Choroid plexus epithelial cell (primary cell): Measurements from ENCODE around the gene VAT1.
A peak's percentile ranks its signal among the peaks of the same experiment; 100 is the strongest.
"Not testable (repeated sequence)": the region's sequence is repeated elsewhere in the genome, so short reads cannot be mapped to it uniquely, and the experiment has no call there.

Source experiments
- DNase-seq: peaks from one replicate; pipeline ENCODE4 v3.0.0-alpha.2; 2010; ENCODE audit warnings: low read depth
- H3K4me3 ChIP-seq: 2 replicates; pipeline ENCODE4 v1.5.1; 2011; ENCODE audit warnings: low read depth, mild to moderate bottlenecking, control low read depth, low read length, moderate library complexity
- TF ChIP-seq, protein P1 (sequence below): conservative IDR thresholded peaks from 2 replicates; pipeline ENCODE4 v1.5.1; 2011; ENCODE audit warnings: low read depth, mild to moderate bottlenecking, control low read depth, inconsistent platforms, low read length, moderate library complexity

VAT1 gene

DNA sequence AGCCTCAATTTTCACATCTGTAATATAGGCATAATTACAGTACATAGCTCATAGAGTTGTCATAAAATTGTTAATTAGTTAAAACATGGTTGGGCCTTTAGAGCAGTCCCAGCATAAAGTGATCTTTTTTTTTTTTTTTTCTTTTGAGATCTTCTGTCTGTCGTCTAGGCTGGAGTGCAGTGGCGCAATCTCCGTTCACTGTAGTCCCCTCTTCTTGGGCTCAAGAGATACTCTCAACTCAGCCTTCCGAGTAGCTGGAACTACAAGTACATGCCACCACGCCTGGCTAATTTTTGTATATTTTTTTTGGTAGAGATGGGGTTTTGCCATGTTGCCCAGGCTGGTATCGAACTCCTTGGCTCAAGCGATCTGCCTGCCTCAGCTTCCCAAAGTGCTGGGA is 33.9 kb upstream of the VAT1 start:
- no peak overlapping the region for H3K4me3 ChIP-seq
- DNase-seq, result no peak
- TF ChIP-seq, protein P1, sequence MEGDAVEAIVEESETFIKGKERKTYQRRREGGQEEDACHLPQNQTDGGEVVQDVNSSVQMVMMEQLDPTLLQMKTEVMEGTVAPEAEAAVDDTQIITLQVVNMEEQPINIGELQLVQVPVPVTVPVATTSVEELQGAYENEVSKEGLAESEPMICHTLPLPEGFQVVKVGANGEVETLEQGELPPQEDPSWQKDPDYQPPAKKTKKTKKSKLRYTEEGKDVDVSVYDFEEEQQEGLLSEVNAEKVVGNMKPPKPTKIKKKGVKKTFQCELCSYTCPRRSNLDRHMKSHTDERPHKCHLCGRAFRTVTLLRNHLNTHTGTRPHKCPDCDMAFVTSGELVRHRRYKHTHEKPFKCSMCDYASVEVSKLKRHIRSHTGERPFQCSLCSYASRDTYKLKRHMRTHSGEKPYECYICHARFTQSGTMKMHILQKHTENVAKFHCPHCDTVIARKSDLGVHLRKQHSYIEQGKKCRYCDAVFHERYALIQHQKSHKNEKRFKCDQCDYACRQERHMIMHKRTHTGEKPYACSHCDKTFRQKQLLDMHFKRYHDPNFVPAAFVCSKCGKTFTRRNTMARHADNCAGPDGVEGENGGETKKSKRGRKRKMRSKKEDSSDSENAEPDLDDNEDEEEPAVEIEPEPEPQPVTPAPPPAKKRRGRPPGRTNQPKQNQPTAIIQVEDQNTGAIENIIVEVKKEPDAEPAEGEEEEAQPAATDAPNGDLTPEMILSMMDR, result no peak

DNA sequence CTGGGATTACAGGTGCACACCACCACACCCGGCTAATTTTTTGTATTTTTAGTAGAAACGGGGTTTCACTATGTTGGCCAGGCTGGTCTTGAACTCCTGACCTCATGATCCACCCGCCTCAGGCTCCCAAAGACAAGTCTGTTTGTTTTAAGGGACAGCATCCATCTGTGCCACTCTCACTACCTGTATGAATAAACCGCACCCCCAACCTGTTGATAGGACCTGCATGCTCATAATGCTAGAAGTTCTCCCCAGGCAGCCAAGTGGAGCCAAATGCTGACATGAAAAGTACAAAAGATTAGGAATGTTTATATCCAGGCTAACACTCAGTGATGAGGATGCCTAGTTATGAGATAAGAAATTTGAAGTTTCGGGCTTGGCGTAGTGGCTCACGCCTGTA is 30.8 kb upstream of the VAT1 start:
- DNase-seq, H3K4me3 ChIP-seq: not testable (repeated sequence)

DNA sequence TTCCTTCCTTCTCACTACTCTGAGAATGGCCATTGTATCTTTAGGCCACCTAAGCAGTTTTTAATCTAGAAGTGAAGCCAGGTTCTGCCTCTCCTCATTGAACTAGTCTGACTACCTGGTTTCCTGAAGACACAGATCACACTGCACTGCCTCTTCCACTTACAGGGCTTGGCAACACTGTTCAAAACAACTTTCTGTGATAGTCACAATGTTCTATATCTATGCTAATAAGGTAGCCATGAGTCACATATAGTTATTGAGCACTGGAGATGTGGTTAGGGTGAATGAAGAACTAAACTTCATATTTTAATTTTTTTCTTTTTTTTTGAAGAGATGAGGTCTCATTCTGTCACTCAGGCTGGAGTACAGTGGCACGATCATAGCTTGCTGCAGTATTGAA is 29.8 kb upstream of the VAT1 start:
- H3K4me3 ChIP-seq, result no peak overlapping the region
- TF ChIP-seq, protein P1, result no peak

DNA sequence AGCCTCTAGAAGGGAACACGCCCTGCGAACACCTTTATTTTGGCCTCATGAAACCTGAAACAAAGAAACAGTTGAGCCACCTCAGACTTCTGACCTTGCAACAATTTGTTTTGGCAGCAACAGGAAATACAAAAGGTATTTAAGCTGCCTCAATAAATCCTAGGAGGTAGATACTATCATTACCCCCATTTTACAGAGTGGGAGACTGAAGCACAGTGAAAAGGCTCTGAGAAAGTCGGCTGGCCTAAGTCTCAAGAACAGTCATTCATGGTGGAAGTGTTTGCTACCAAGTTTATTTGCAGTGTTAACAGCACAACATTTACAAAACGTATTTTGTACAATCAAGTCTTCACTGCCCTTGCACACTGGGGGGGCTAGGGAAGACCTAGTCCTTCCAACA is 21.8 kb upstream of the VAT1 start:
- TF ChIP-seq, protein P1, result no peak
- H3K4me3 ChIP-seq, result no peak overlapping the region
- DNase-seq, result no peak

More for the DNA sequence above, 29.8 kb upstream of the VAT1 start:
- DNase-seq, result peak; percentile 11

DNA sequence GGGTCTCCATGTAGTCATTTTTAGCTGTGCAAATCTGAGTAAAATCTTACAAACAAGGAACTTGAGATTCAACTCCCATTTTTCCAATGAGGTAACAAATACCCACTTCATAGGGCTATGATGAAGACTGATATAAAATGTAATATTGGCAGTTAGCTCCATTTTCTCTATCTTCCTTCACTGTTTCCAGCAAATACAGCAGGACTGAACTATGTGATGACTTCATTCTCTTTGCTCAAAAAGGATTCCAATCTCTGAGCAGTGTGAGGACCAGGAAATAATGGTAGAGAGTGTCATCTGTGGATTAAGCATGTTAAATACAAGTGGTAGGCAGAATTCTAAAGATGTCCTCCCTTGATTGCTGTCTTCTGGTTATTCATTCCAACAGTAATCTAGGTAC is 21.1 kb upstream of the VAT1 start:
- TF ChIP-seq, protein P1, result no peak
- DNase-seq, result no peak
- H3K4me3 ChIP-seq, result no peak overlapping the region

DNA sequence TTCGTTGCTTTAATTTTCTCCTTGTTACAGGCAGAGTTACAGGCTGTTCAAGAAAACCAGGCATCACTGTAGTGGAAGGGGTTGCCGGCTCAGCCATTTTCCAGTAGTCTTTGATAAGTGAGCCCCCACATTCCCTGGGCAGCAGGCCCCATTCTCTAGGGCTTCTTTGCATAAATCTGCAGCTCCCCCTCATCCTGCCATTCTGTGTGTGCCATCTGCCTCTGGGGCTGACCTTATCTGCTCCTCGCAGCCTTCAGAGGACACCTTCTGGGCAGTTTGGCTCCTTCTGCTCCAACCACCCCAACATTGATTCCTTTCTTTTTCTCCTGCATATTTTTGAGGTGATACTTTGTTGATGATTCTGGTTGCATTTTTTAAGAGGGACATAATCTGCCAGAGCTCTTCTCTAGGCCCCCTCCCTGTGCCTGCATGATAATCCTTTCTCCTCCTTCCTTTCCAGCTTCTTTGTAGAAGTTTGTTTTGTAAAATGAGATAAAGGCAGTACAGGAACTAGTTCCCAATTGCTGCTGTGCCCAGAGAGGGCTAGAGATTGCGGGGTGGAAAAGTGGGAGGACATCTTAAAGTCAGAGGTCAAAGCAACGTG is 19.9 kb upstream of the VAT1 start:
- TF ChIP-seq, protein P1, result no peak
- no peak overlapping the region for H3K4me3 ChIP-seq
- no peak for DNase-seq

DNA sequence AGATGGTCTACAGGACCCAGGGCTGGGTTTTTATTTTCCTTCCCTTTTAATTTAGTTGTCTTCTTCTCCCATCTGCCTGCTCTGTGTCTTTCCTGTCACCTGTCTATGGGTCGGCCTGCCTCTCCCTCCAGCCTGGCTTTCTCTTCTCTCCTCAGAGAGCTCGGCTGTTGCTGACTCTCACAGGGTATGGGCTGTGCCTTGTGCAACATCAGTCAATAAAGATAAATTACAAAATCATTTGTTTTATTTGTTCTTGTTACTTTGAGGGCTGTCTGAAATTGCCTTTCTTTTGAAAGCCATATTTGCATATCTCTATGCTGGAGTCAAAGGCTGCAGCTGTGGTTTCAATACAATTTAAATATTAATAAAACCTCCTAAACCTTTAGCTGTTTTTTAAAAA is 18.5 kb upstream of the VAT1 start:
- TF ChIP-seq, protein P1, result no peak
- DNase-seq, result no peak
- no peak overlapping the region for H3K4me3 ChIP-seq
